ENCODE measurements around the gene KAT2B.

Gene KAT2B

DNA sequence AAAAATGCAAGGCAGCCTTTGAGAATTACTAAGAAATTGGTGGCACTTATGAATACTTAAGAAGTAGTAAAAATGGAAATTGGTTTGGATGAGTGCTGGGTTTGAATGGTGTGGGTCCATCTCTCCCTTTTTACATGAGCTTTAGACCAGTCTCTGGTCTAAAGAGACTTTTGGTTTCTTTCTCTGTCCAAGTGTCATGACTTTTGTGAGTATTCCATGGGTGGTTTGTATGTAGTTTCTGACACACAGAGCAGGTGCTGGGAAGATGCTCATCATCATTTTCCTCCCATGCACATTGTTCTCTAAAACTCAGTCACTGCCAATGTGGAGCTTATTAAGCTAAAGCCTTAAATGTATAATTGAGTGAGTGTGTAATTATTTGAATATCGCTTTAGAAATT is 63.5 kb downstream of the KAT2B start:
- Histone ChIP-seq H3K4me3 (ENCODE audit: low read depth, low read length) (no peak overlapping the region), H3K14ac (ENCODE audit: low read length) (no peak overlapping the region), H3K23ac (ENCODE audit: low read length) (no peak overlapping the region), H4K8ac (ENCODE audit: low read depth, low read length) (no peak overlapping the region), H2AK5ac (ENCODE audit: low read length) (no peak overlapping the region), H4K91ac (ENCODE audit: low read depth, low read length) (no peak overlapping the region), H2BK5ac (ENCODE audit: low read depth, low read length, poor library complexity) (no peak overlapping the region), H3K79me2 (ENCODE audit: control insufficient read depth, insufficient read depth, low read length, poor library complexity) (no peaks in the 10 kb centered on the region), H3K4me2 (ENCODE audit: low read length) (no peak overlapping the region), H3K36me3 (ENCODE audit: control insufficient read depth in 1 of 2, insufficient read depth in 2 of 2, low read length in 2 of 2) (no peaks in the 10 kb centered on the region), H3K9ac (ENCODE audit: low read length) (no peak overlapping the region), H2BK120ac (ENCODE audit: insufficient read depth, low read length, poor library complexity) (no peak overlapping the region), H4K12ac (ENCODE audit: low read depth, low read length) (no peak overlapping the region), H2BK12ac (ENCODE audit: low read length) (no peak overlapping the region), H3K18ac (ENCODE audit: low read length) (no peak overlapping the region), H3K4ac (ENCODE audit: low read depth, low read length) (no peak overlapping the region), H3K27ac (ENCODE audit: low read depth, low read length) (no peak overlapping the region), H3K79me1 (ENCODE audit: low read length) (no peaks in the 10 kb centered on the region), H3K9me3 (ENCODE audit: insufficient read depth, low read depth, low read length) (no peaks in the 10 kb centered on the region), H2AFZ (ENCODE audit: insufficient read depth, low read length, poor library complexity) (no peak overlapping the region), H3K4me1 (ENCODE audit: control insufficient read depth in 1 of 2, insufficient read depth in 2 of 2, low read length in 2 of 2) (no peaks in the 10 kb centered on the region), H3K27me3 (ENCODE audit: insufficient read depth, low read length) (no peaks in the 10 kb centered on the region)
- DNase-seq = peak in 1 of 2 donors; percentile 45
- WGBS (ENCODE audit: extremely low coverage, insufficient coverage, insufficient read length) = 100% methylated on average over 1 of the region's 1 CpG

GRCh38 chr3:20104167-20104661 is 64.0 kb downstream of the KAT2B start:
- Histone ChIP-seq H3K23ac (ENCODE audit: low read length) (no peak overlapping the region), H3K9ac (ENCODE audit: low read length) (no peak overlapping the region), H4K91ac (ENCODE audit: low read depth, low read length) (no peak overlapping the region), H3K4ac (ENCODE audit: low read depth, low read length) (no peak overlapping the region), H3K27me3 (ENCODE audit: insufficient read depth, low read length) (no peaks in the 10 kb centered on the region), H2BK12ac (ENCODE audit: low read length) (no peak overlapping the region), H3K79me2 (ENCODE audit: control insufficient read depth, insufficient read depth, low read length, poor library complexity) (no peaks in the 10 kb centered on the region), H4K12ac (ENCODE audit: low read depth, low read length) (no peak overlapping the region), H3K36me3 (ENCODE audit: control insufficient read depth in 1 of 2, insufficient read depth in 2 of 2, low read length in 2 of 2) (no peaks in the 10 kb centered on the region), H3K27ac (ENCODE audit: low read depth, low read length) (no peak overlapping the region), H2AFZ (ENCODE audit: insufficient read depth, low read length, poor library complexity) (no peak overlapping the region), H4K8ac (ENCODE audit: low read depth, low read length) (no peak overlapping the region), H3K14ac (ENCODE audit: low read length) (no peak overlapping the region), H3K79me1 (ENCODE audit: low read length) (no peaks in the 10 kb centered on the region), H3K18ac (ENCODE audit: low read length) (no peak overlapping the region), H3K9me3 (ENCODE audit: insufficient read depth, low read depth, low read length) (no peaks in the 10 kb centered on the region), H2BK120ac (ENCODE audit: insufficient read depth, low read length, poor library complexity) (no peak overlapping the region), H2AK5ac (ENCODE audit: low read length) (no peak overlapping the region), H3K4me3 (ENCODE audit: low read depth, low read length) (no peak overlapping the region), H3K4me1 (ENCODE audit: control insufficient read depth in 1 of 2, insufficient read depth in 2 of 2, low read length in 2 of 2) (no peaks in the 10 kb centered on the region), H2BK5ac (ENCODE audit: low read depth, low read length, poor library complexity) (no peak overlapping the region), H3K4me2 (ENCODE audit: low read length) (no peak overlapping the region)
- no CpG with 5 or more reads among the region's 5 CpGs for WGBS (ENCODE audit: extremely low coverage, insufficient coverage, insufficient read length)
- peak; percentile 89 to 95 for DNase-seq

- Histone ChIP-seq H3K14ac (ENCODE audit: low read length) (no peak overlapping the region), H3K79me1 (ENCODE audit: low read length) (no peaks in the 10 kb centered on the region), H3K79me2 (ENCODE audit: control insufficient read depth, insufficient read depth, low read length, poor library complexity) (no peaks in the 10 kb centered on the region), H3K4me3 (ENCODE audit: low read depth, low read length) (no peak overlapping the region), H3K4ac (ENCODE audit: low read depth, low read length) (no peak overlapping the region), H2BK120ac (ENCODE audit: insufficient read depth, low read length, poor library complexity) (no peak overlapping the region), H3K27me3 (ENCODE audit: insufficient read depth, low read length) (no peaks in the 10 kb centered on the region), H3K4me2 (ENCODE audit: low read length) (no peak overlapping the region), H3K18ac (ENCODE audit: low read length) (no peak overlapping the region), H3K4me1 (ENCODE audit: control insufficient read depth in 1 of 2, insufficient read depth in 2 of 2, low read length in 2 of 2) (no peaks in the 10 kb centered on the region), H4K91ac (ENCODE audit: low read depth, low read length) (no peak overlapping the region), H3K23ac (ENCODE audit: low read length) (no peak overlapping the region), H3K27ac (ENCODE audit: low read depth, low read length) (no peak overlapping the region), H2AK5ac (ENCODE audit: low read length) (no peak overlapping the region), H4K8ac (ENCODE audit: low read depth, low read length) (no peak overlapping the region), H3K9ac (ENCODE audit: low read length) (no peak overlapping the region), H2BK5ac (ENCODE audit: low read depth, low read length, poor library complexity) (no peak overlapping the region), H2BK12ac (ENCODE audit: low read length) (no peak overlapping the region), H2AFZ (ENCODE audit: insufficient read depth, low read length, poor library complexity) (no peak overlapping the region), H3K9me3 (ENCODE audit: insufficient read depth, low read depth, low read length) (no peaks in the 10 kb centered on the region), H3K36me3 (ENCODE audit: control insufficient read depth in 1 of 2, insufficient read depth in 2 of 2, low read length in 2 of 2) (no peaks in the 10 kb centered on the region), H4K12ac (ENCODE audit: low read depth, low read length) (no peak overlapping the region)
- no CpG with 5 or more reads among the region's 7 CpGs for WGBS (ENCODE audit: extremely low coverage, insufficient coverage, insufficient read length)
- no peak for DNase-seq
Measured at GRCh38 chr3:20105513-20106280, 65.5 kb downstream of the KAT2B start.

DNA sequence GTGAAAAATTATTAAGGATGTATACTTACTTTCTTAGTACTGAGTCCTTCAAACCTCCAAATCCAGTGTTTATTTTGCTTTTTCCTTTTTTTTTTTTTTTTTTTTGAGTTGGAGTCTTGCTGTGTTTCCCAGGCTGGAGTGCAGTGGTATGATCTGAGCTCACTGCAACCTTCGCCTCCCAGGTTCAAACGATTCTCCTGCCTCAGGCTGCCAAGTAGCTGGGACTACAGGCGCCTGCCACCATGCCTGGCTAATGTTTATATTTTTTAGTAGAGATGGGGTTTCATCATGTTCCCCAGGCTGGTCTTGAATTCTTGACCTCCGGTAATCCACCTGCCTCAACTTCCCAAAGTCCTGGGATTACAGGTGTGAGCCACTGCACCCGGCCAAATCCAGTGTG is 67.5 kb downstream of the KAT2B start:
- Histone ChIP-seq H3K14ac (ENCODE audit: low read length) (no peak overlapping the region), H3K79me1 (ENCODE audit: low read length) (no peaks in the 10 kb centered on the region), H3K27me3 (ENCODE audit: insufficient read depth, low read length) (no peaks in the 10 kb centered on the region), H3K36me3 (ENCODE audit: control insufficient read depth in 1 of 2, insufficient read depth in 2 of 2, low read length in 2 of 2) (no peaks in the 10 kb centered on the region), H2BK120ac (ENCODE audit: insufficient read depth, low read length, poor library complexity) (no peak overlapping the region), H3K4me3 (ENCODE audit: low read depth, low read length) (no peak overlapping the region), H3K79me2 (ENCODE audit: control insufficient read depth, insufficient read depth, low read length, poor library complexity) (no peaks in the 10 kb centered on the region), H3K4me2 (ENCODE audit: low read length) (no peak overlapping the region), H2AK5ac (ENCODE audit: low read length) (no peak overlapping the region), H4K91ac (ENCODE audit: low read depth, low read length) (no peak overlapping the region), H3K18ac (ENCODE audit: low read length) (no peak overlapping the region), H3K9ac (ENCODE audit: low read length) (no peak overlapping the region), H2BK5ac (ENCODE audit: low read depth, low read length, poor library complexity) (no peak overlapping the region), H2BK12ac (ENCODE audit: low read length) (no peak overlapping the region), H3K27ac (ENCODE audit: low read depth, low read length) (no peak overlapping the region), H4K8ac (ENCODE audit: low read depth, low read length) (no peak overlapping the region), H3K4ac (ENCODE audit: low read depth, low read length) (no peak overlapping the region), H3K23ac (ENCODE audit: low read length) (no peak overlapping the region), H3K4me1 (ENCODE audit: control insufficient read depth in 1 of 2, insufficient read depth in 2 of 2, low read length in 2 of 2) (no peaks in the 10 kb centered on the region), H2AFZ (ENCODE audit: insufficient read depth, low read length, poor library complexity) (no peak overlapping the region), H3K9me3 (ENCODE audit: insufficient read depth, low read depth, low read length) (no peaks in the 10 kb centered on the region), H4K12ac (ENCODE audit: low read depth, low read length) (no peak overlapping the region)
- WGBS (ENCODE audit: extremely low coverage, insufficient coverage, insufficient read length) = no CpG with 5 or more reads among the region's 5 CpGs
- DNase-seq = no peak
